ENCODE data around the gene GDF2.

GDF2 gene

DNA sequence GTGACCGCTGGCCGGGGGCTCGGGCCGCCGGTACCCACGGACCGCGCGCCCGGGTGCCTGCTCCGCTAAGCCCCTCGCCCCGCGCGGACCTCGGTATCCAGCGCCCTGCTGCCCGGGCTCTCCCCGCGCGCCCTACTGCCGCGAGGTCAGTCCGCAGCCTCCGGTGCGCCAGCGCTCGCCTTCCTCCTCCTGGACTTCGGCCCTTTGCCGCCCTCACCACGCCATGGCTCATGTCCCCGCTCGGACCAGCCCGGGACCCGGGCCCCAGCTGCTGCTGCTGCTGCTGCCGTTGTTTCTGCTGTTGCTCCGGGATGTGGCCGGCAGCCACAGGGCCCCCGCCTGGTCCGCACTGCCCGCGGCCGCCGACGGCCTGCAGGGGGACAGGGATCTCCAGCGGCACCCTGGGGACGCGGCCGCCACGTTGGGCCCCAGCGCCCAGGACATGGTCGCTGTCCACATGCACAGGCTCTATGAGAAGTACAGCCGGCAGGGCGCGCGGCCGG lies 21.8 kb upstream of the GDF2 start:
- H3K4me1 ChIP-seq (ENCODE audit: control insufficient read depth in 1 of 2, insufficient read depth in 2 of 2, low read length in 2 of 2): no peaks in the 10 kb centered on the region
- H3K9me3 ChIP-seq (ENCODE audit: control insufficient read depth in 1 of 2, low read length in 2 of 2): no peaks in the 10 kb centered on the region
- H3K4me3 ChIP-seq (ENCODE audit: low read depth in 1 of 2, low read length in 2 of 2): peak overlapping the region in 1 of 2 donors; percentile 28
- no peak overlapping the region for H3K9ac ChIP-seq (ENCODE audit: low read depth in 1 of 2, low read length in 2 of 2)
- no peak overlapping the region for H3K27ac ChIP-seq (ENCODE audit: low read depth, low read length)
- peaks cover 19 to 60% of the 10 kb centered on the region in 2 donors for H3K27me3 ChIP-seq (ENCODE audit: control insufficient read depth in 1 of 2, insufficient read depth in 2 of 2, low read length in 2 of 2)
- H3K36me3 ChIP-seq (ENCODE audit: control insufficient read depth in 1 of 2, insufficient read depth in 2 of 2, low read length in 2 of 2): no peaks in the 10 kb centered on the region

DNA sequence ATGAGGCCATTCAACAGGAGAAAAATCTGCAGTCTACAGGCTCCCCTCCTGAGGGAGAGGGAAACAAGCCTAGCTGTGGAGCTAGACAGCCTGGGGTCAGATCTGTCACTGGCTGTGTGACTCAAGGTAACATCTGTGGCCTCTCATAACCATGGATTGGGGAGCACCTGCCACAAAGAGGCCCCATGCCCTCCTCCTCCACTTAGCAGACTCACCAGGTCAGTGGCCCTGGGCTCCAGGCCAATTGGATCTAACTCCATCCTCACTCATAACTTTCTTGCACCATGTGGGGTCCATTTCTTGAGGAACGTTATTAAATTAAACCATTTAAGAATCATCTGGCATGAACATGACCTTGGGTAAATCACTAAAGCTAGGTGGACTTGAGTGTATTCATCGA lies 20.4 kb upstream of the GDF2 start:
- Histone ChIP-seq H3K4me3 (ENCODE audit: low read depth in 1 of 2, low read length in 2 of 2) (no peak overlapping the region), H3K4me1 (ENCODE audit: control insufficient read depth in 1 of 2, insufficient read depth in 2 of 2, low read length in 2 of 2) (no peaks in the 10 kb centered on the region), H3K27ac (ENCODE audit: low read depth, low read length) (no peak overlapping the region), H3K9me3 (ENCODE audit: control insufficient read depth in 1 of 2, low read length in 2 of 2) (no peaks in the 10 kb centered on the region), H3K9ac (ENCODE audit: low read depth in 1 of 2, low read length in 2 of 2) (no peak overlapping the region), H3K36me3 (ENCODE audit: control insufficient read depth in 1 of 2, insufficient read depth in 2 of 2, low read length in 2 of 2) (no peaks in the 10 kb centered on the region), H3K27me3 (ENCODE audit: control insufficient read depth in 1 of 2, insufficient read depth in 2 of 2, low read length in 2 of 2) (peaks cover 19 to 69% of the 10 kb centered on the region in 2 donors)

DNA sequence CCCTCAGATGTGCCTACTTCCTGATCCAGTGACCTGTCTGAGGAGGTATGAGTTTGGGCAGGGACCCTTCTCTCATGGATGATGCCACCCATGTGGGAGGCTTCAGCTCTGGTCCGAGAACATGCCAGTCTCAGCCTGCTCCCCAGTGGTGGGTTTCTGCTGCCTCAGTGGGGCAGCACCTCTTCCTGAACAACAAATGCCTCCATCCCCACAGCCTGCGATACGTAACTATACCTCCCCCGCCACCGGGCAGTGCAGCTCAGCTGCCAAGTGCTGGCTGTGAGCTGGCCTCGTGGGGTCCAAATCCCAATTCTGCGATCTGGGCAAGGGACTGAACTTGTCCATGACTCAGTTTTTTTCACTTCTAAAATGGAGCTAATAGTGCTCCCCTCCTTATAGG lies 19.1 kb upstream of the GDF2 start:
- H3K9me3 ChIP-seq (ENCODE audit: control insufficient read depth in 1 of 2, low read length in 2 of 2): no peaks in the 10 kb centered on the region
- H3K27ac ChIP-seq (ENCODE audit: low read depth, low read length): no peak overlapping the region
- no peaks in the 10 kb centered on the region for H3K4me1 ChIP-seq (ENCODE audit: control insufficient read depth in 1 of 2, insufficient read depth in 2 of 2, low read length in 2 of 2)
- H3K27me3 ChIP-seq (ENCODE audit: control insufficient read depth in 1 of 2, insufficient read depth in 2 of 2, low read length in 2 of 2): peaks cover 19 to 71% of the 10 kb centered on the region in 2 donors
- H3K9ac ChIP-seq (ENCODE audit: low read depth in 1 of 2, low read length in 2 of 2): no peak overlapping the region
- no peak overlapping the region for H3K4me3 ChIP-seq (ENCODE audit: low read depth in 1 of 2, low read length in 2 of 2)
- H3K36me3 ChIP-seq (ENCODE audit: control insufficient read depth in 1 of 2, insufficient read depth in 2 of 2, low read length in 2 of 2): no peaks in the 10 kb centered on the region

DNA sequence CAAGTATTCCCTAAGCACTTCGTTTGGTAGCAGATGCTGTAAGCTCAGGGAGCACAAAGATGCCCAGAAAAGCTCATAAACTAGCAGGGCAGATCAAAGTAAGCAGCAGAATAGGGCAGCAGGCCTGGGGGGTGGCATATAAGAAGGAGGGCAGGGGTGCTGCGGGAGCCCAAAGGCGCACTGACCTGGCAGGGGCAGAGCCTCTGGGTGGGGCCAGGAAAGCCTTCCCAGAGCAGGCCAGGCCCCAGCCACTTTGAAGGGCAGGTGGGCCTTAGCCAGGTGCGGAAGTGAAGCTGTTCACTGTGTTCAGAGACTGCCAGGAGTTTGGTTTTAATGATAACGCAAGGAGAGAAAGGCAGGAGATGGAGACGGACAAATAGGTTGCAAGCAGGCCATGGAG lies 18.4 kb upstream of the GDF2 start:
- Histone ChIP-seq H3K27ac (ENCODE audit: low read depth, low read length) (no peak overlapping the region), H3K36me3 (ENCODE audit: control insufficient read depth in 1 of 2, insufficient read depth in 2 of 2, low read length in 2 of 2) (no peaks in the 10 kb centered on the region), H3K9me3 (ENCODE audit: control insufficient read depth in 1 of 2, low read length in 2 of 2) (no peaks in the 10 kb centered on the region), H3K4me3 (ENCODE audit: low read depth in 1 of 2, low read length in 2 of 2) (no peak overlapping the region), H3K4me1 (ENCODE audit: control insufficient read depth in 1 of 2, insufficient read depth in 2 of 2, low read length in 2 of 2) (no peaks in the 10 kb centered on the region), H3K9ac (ENCODE audit: low read depth in 1 of 2, low read length in 2 of 2) (no peak overlapping the region), H3K27me3 (ENCODE audit: control insufficient read depth in 1 of 2, insufficient read depth in 2 of 2, low read length in 2 of 2) (peaks cover 19 to 66% of the 10 kb centered on the region in 2 donors)

DNA sequence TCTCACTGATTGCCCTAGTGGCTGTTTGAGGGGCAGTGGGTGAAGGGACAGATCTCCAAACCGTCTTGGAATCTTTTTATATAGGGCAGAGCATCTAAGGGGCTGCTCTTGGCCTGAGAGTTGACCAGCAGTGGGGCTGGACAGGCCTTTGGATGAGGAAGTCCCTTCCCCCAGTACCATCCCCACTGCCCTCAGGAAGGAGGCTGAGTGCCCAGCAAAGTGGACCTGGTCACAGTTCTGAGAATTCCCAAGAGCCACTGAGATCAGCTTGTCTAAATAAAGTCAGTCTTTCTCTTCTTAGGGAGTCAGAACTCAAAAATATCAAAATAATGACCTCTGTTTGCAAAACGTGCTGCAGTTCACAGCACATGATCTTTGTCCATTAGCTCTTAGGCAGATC lies 16.7 kb upstream of the GDF2 start:
- Histone ChIP-seq H3K4me3 (ENCODE audit: low read depth in 1 of 2, low read length in 2 of 2) (no peak overlapping the region), H3K4me1 (ENCODE audit: control insufficient read depth in 1 of 2, insufficient read depth in 2 of 2, low read length in 2 of 2) (no peaks in the 10 kb centered on the region), H3K27me3 (ENCODE audit: control insufficient read depth in 1 of 2, insufficient read depth in 2 of 2, low read length in 2 of 2) (peaks cover 9 to 56% of the 10 kb centered on the region in 2 donors), H3K9me3 (ENCODE audit: control insufficient read depth in 1 of 2, low read length in 2 of 2) (no peaks in the 10 kb centered on the region), H3K36me3 (ENCODE audit: control insufficient read depth in 1 of 2, insufficient read depth in 2 of 2, low read length in 2 of 2) (no peaks in the 10 kb centered on the region), H3K9ac (ENCODE audit: low read depth in 1 of 2, low read length in 2 of 2) (no peak overlapping the region), H3K27ac (ENCODE audit: low read depth, low read length) (no peak overlapping the region)

DNA sequence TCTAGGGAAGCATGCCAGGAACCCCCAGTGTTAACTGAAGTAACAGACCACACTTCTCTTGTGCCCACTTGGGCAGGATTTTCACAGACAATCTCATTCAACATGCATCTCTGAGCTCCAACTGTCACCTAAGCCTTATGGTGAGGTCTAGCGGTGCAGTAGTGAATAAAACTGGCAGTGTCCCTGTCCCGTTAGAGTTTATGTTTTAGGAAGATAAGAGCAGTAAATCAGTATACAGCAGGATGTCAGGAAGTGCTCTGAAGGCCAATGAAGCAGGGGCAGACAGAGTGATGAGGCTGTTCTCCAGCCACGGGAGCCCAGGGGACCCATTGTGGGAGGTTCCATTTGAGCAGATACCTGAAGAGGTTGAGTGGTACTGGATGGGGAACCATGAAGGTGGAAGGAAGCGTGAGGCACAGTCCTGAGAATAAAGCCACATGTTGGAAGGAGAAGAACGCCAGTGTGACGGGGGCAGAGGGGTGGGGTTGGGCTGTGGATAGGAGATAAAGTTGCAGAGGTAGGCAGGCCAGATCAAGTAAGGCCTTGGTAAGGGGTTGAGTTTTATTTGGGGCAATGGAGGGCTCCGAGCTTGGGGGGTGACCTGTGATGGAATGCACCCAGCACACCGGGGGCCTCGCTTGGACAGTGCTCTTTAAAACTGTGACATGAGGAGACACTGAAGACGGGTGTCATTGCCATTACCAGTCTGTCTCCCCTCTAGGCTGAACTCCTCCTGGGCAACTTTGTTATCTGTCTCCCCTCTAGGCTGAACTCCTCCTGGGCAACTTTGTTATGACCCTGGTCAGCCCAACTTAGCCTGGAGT lies 15.7 kb upstream of the GDF2 start:
- Histone ChIP-seq H3K9ac (ENCODE audit: low read depth in 1 of 2, low read length in 2 of 2) (no peak overlapping the region), H3K4me3 (ENCODE audit: low read depth in 1 of 2, low read length in 2 of 2) (no peak overlapping the region), H3K36me3 (ENCODE audit: control insufficient read depth in 1 of 2, insufficient read depth in 2 of 2, low read length in 2 of 2) (no peaks in the 10 kb centered on the region), H3K27ac (ENCODE audit: low read depth, low read length) (no peak overlapping the region), H3K4me1 (ENCODE audit: control insufficient read depth in 1 of 2, insufficient read depth in 2 of 2, low read length in 2 of 2) (peaks cover 8 to 10% of the 10 kb centered on the region in 2 donors), H3K9me3 (ENCODE audit: control insufficient read depth in 1 of 2, low read length in 2 of 2) (no peaks in the 10 kb centered on the region), H3K27me3 (ENCODE audit: control insufficient read depth in 1 of 2, insufficient read depth in 2 of 2, low read length in 2 of 2) (peaks cover 0 to 47% of the 10 kb centered on the region in 2 donors)

DNA sequence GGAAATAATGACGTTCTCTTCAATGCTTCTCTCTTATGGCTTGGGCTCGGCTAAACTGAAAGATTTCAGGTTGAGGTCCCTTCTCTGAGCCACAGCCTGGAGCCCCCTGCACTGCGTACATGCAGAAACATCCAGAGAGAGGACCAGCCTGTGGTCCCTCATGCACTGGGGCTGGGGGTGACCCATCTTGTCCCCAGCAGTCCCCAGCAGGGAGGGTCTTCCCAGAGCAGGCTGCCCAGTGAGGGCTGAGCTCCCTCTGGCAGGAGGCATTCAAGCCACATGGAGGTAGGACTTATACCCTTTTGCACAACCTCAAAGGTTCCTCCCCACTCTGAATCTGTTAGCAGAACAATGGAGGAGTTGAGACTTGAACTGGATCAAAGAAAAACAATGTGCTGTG lies 14.9 kb upstream of the GDF2 start:
- H3K9me3 ChIP-seq (ENCODE audit: control insufficient read depth in 1 of 2, low read length in 2 of 2): no peaks in the 10 kb centered on the region
- H3K4me3 ChIP-seq (ENCODE audit: low read depth in 1 of 2, low read length in 2 of 2): no peak overlapping the region
- H3K27me3 ChIP-seq (ENCODE audit: control insufficient read depth in 1 of 2, insufficient read depth in 2 of 2, low read length in 2 of 2): peaks cover 0 to 39% of the 10 kb centered on the region in 2 donors
- peaks cover 13 to 14% of the 10 kb centered on the region in 2 donors for H3K4me1 ChIP-seq (ENCODE audit: control insufficient read depth in 1 of 2, insufficient read depth in 2 of 2, low read length in 2 of 2)
- H3K36me3 ChIP-seq (ENCODE audit: control insufficient read depth in 1 of 2, insufficient read depth in 2 of 2, low read length in 2 of 2): no peaks in the 10 kb centered on the region
- no peak overlapping the region for H3K27ac ChIP-seq (ENCODE audit: low read depth, low read length)
- H3K9ac ChIP-seq (ENCODE audit: low read depth in 1 of 2, low read length in 2 of 2): no peak overlapping the region

DNA sequence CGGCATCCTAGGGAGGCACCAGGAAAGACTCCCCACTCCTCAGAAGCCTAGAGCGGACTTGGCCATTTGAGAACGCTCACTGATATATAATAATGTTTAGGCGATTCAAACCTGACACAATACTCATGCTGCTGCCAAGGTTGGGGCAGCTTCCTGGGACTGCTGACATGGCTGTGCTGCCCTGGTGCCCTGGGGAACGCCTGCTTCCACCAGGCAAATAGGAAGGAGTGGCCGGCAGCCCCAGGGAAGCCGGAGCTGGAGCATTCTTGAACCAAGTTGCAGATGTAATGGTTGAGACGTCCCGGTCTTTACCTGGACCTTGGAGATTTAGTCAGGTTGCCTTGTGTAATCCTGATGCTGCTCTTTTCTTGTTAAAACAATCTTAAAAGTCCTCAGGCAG lies 13.5 kb upstream of the GDF2 start:
- H3K9me3 ChIP-seq (ENCODE audit: control insufficient read depth in 1 of 2, low read length in 2 of 2): no peaks in the 10 kb centered on the region
- no peaks in the 10 kb centered on the region for H3K36me3 ChIP-seq (ENCODE audit: control insufficient read depth in 1 of 2, insufficient read depth in 2 of 2, low read length in 2 of 2)
- H3K9ac ChIP-seq (ENCODE audit: low read depth in 1 of 2, low read length in 2 of 2): no peak overlapping the region
- H3K4me3 ChIP-seq (ENCODE audit: low read depth in 1 of 2, low read length in 2 of 2): no peak overlapping the region
- no peak overlapping the region for H3K27ac ChIP-seq (ENCODE audit: low read depth, low read length)
- peaks cover 0 to 25% of the 10 kb centered on the region in 2 donors for H3K27me3 ChIP-seq (ENCODE audit: control insufficient read depth in 1 of 2, insufficient read depth in 2 of 2, low read length in 2 of 2)
- peaks cover 13 to 14% of the 10 kb centered on the region in 2 donors for H3K4me1 ChIP-seq (ENCODE audit: control insufficient read depth in 1 of 2, insufficient read depth in 2 of 2, low read length in 2 of 2)

DNA sequence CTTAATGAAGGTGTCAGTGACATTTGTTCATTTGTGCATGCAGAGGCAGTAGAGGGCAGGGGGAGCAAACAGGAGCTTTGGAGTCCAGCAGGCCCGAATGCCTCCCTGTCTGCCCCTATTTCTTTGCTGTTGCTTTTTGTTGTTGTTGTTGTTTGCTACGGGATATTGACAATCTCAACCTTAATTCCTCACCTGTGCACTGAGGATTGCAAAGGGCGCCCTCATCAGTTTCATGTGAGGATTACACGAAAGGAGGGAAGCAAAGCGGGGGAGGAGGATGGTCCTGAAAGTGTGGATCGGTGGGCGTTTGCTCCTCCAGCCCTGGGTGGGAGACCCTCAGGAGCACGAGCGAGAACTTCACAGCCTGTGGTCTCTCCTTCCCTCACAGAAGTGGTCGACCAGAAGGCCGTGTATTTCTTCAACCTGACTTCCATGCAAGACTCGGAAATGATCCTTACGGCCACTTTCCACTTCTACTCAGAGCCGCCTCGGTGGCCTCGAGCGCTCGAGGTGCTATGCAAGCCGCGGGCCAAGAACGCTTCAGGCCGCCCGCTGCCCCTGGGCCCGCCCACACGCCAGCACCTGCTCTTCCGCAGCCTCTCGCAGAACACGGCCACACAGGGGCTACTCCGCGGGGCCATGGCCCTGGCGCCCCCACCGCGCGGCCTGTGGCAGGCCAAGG lies 12.7 kb upstream of the GDF2 start:
- peaks cover 13 to 14% of the 10 kb centered on the region in 2 donors for H3K4me1 ChIP-seq (ENCODE audit: control insufficient read depth in 1 of 2, insufficient read depth in 2 of 2, low read length in 2 of 2)
- no peaks in the 10 kb centered on the region for H3K36me3 ChIP-seq (ENCODE audit: control insufficient read depth in 1 of 2, insufficient read depth in 2 of 2, low read length in 2 of 2)
- no peaks in the 10 kb centered on the region for H3K9me3 ChIP-seq (ENCODE audit: control insufficient read depth in 1 of 2, low read length in 2 of 2)
- H3K4me3 ChIP-seq (ENCODE audit: low read depth in 1 of 2, low read length in 2 of 2): no peak overlapping the region
- no peak overlapping the region for H3K27ac ChIP-seq (ENCODE audit: low read depth, low read length)
- no peak overlapping the region for H3K9ac ChIP-seq (ENCODE audit: low read depth in 1 of 2, low read length in 2 of 2)
- H3K27me3 ChIP-seq (ENCODE audit: control insufficient read depth in 1 of 2, insufficient read depth in 2 of 2, low read length in 2 of 2): peaks cover 0 to 24% of the 10 kb centered on the region in 2 donors

DNA sequence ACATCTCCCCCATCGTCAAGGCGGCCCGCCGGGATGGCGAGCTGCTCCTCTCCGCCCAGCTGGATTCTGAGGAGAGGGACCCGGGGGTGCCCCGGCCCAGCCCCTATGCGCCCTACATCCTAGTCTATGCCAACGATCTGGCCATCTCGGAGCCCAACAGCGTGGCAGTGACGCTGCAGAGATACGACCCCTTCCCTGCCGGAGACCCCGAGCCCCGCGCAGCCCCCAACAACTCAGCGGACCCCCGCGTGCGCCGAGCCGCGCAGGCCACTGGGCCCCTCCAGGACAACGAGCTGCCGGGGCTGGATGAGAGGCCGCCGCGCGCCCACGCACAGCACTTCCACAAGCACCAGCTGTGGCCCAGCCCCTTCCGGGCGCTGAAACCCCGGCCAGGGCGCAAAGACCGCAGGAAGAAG lies 12.2 kb upstream of the GDF2 start:
- H3K36me3 ChIP-seq (ENCODE audit: control insufficient read depth in 1 of 2, insufficient read depth in 2 of 2, low read length in 2 of 2): no peaks in the 10 kb centered on the region
- H3K27me3 ChIP-seq (ENCODE audit: control insufficient read depth in 1 of 2, insufficient read depth in 2 of 2, low read length in 2 of 2): peaks cover 0 to 24% of the 10 kb centered on the region in 2 donors
- no peak overlapping the region for H3K27ac ChIP-seq (ENCODE audit: low read depth, low read length)
- peaks cover 13 to 14% of the 10 kb centered on the region in 2 donors for H3K4me1 ChIP-seq (ENCODE audit: control insufficient read depth in 1 of 2, insufficient read depth in 2 of 2, low read length in 2 of 2)
- H3K9ac ChIP-seq (ENCODE audit: low read depth in 1 of 2, low read length in 2 of 2): no peak overlapping the region
- no peaks in the 10 kb centered on the region for H3K9me3 ChIP-seq (ENCODE audit: control insufficient read depth in 1 of 2, low read length in 2 of 2)
- H3K4me3 ChIP-seq (ENCODE audit: low read depth in 1 of 2, low read length in 2 of 2): no peak overlapping the region
